ENCODE data around the gene CGNL1.

Gene CGNL1

GRCh38 chr15:57556040-57556439 is 179.7 kb downstream of the CGNL1 start:
- TF ChIP-seq CTCF (IDR thresholded peaks at IDR 0.05; ENCODE audit: extremely low read depth, missing control alignments), result no peak
- DNase-seq (ENCODE audit: low spot score), result no peak

- DNase-seq (ENCODE audit: low spot score), result no peak
- no peak for TF ChIP-seq CTCF (IDR thresholded peaks at IDR 0.05; ENCODE audit: extremely low read depth, missing control alignments)
These were observed 181.0 kb downstream of the CGNL1 start for GRCh38 chr15:57557267-57557666.

GRCh38 chr15:57557810-57558209 is 181.5 kb downstream of the CGNL1 start:
- DNase-seq (ENCODE audit: low spot score), result no peak
- TF ChIP-seq CTCF (IDR thresholded peaks at IDR 0.05; ENCODE audit: extremely low read depth, missing control alignments), result no peak

GRCh38 chr15:57559875-57560274 is 183.6 kb downstream of the CGNL1 start:
- peak; percentile 72 for TF ChIP-seq CTCF (IDR thresholded peaks at IDR 0.05; ENCODE audit: extremely low read depth, missing control alignments)
- peak; percentile 59 for DNase-seq (ENCODE audit: low spot score)

GRCh38 chr15:57561041-57561711 is 184.9 kb downstream of the CGNL1 start:
- peak; percentile 68 for DNase-seq (ENCODE audit: low spot score)
- TF ChIP-seq CTCF (IDR thresholded peaks at IDR 0.05; ENCODE audit: extremely low read depth, missing control alignments), result peak; percentile 64

GRCh38 chr15:57562196-57562769 is 186.0 kb downstream of the CGNL1 start:
- DNase-seq (ENCODE audit: low spot score), result no peak

More at GRCh38 chr15:57562196-57562769, 186.0 kb downstream of the CGNL1 start:
- TF ChIP-seq CTCF (IDR thresholded peaks at IDR 0.05; ENCODE audit: extremely low read depth, missing control alignments), result no peak
